Activated CD4-positive, alpha-beta memory T cell treated with anti-CD3 and anti-CD28 coated beads, Interleukin-2, amount 10 ng/mL, durations not matched to agents 7 days and 5 days (primary cell): ENCODE data around the gene CUL3. TPM values are rescaled to one million over a fixed set of nuclear protein-coding genes. Genes with fewer than 3 reads are reported as not detected.
"Not testable (repeated sequence)": the region's sequence is repeated elsewhere in the genome, so short reads cannot be mapped to it uniquely, and the experiment has no call there.

Experiments
- CTCF ChIA-PET: fragments of 350-600 bp; sonication (Branson Sonifier 250); formaldehyde crosslinking; loops from one replicate; lab custom pipeline; 2021; ENCODE audit warnings: antibody characterized with exemption, inconsistent platforms; lab: Charles Lee
- POLR2A ChIA-PET: fragments of 350-600 bp; sonication (Branson Sonifier 250); formaldehyde crosslinking; loops from one replicate; lab custom pipeline; 2021; ENCODE audit warnings: antibody characterized with exemption; lab: Charles Lee
- DNase-seq: peaks from one replicate; pipeline ENCODE4 v3.0.0-alpha.2; 2020
- H3K27ac Mint-ChIP-seq: one replicate; pipeline ENCODE4 v1.8.0; 2021; ENCODE audit warnings: mild to moderate bottlenecking, mixed read lengths
- H3K27me3 Mint-ChIP-seq: one replicate; pipeline ENCODE4 v1.8.0; 2021; ENCODE audit warnings: mixed read lengths
- H3K36me3 Mint-ChIP-seq: one replicate; pipeline ENCODE4 v1.8.0; 2021; ENCODE audit warnings: low read depth, mixed read lengths
- H3K4me1 Mint-ChIP-seq: one replicate; pipeline ENCODE4 v1.8.0; 2021; ENCODE audit warnings: mixed read lengths
- H3K4me3 Mint-ChIP-seq: one replicate; pipeline ENCODE4 v1.8.0; 2021; ENCODE audit warnings: mild to moderate bottlenecking, mixed read lengths
- H3K9me3 Mint-ChIP-seq: one replicate; pipeline ENCODE4 v1.8.0; 2021; ENCODE audit warnings: mixed read lengths
- total RNA-seq, 2 experiments: library from RNA; stranded (reverse); gene quantifications; one replicate each; pipeline ENCODE4 v1.2.3, GENCODE V29; 2021

CUL3 gene
- total RNA-seq, 2 experiments from 2014 or later = 66.9 to 72.7 TPM

DNA sequence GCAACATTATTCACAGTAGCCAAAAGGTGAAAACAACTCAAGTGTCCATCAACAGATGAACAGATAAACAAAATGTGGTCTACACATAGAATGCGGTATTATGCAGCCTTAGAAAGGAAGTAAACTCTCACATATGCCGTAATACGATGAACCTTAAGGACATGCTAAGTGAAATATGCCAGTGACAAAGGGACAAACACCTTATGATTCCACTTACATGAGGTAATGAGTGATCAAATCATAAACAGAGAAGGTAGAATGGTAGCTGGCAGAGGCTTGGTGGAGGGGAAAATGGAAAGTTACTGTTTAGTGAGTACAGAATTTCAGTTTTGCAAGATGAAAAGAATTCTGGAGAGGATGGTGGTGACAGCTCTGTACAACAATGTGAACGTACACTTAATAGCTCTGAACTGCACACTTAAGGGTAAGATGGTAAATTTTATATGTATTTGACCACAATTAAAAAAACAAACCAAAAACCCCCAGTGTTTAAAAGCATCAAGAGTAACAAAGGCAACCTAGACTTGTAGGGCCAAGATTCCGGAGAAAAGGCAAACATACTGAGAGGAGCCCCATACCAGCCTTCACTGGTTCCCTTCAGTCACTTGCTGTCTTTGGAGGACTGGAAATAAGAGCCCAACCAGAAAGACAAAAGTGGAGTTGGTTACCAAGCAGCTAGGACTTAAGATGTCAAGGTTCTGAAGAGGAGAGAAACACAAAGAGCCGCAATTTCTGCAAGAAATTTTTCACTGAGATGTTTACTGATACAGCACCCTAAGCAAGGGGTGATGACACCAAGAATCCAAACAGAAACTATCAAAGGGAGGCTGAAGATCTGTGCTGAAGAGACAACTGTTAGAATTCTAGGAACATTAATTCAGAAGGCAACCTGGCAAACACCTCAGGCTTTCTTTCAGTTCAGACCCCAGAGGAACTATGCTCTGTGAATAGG is 61.3 kb downstream of the CUL3 start:
- ChIA-PET POLR2A (interaction anchor here (0.7 to 1.1 kb wide), 2 partner anchors 10 to 60 kb away, joined by 3 to 7 read pairs; no protein-coding TSS in a partner anchor), CTCF (no interaction called here)
- peaks cover 54% of the 10 kb centered on the region for H3K4me1 Mint-ChIP-seq
- H3K27me3 Mint-ChIP-seq = no peaks in the 10 kb centered on the region
- H3K4me3 Mint-ChIP-seq = peak overlapping the region; percentile 28
- no peaks in the 10 kb centered on the region for H3K9me3 Mint-ChIP-seq
- no peak for DNase-seq
- peak overlapping the region; percentile 47 for H3K27ac Mint-ChIP-seq
- H3K36me3 Mint-ChIP-seq = peaks cover 8% of the 10 kb centered on the region

DNA sequence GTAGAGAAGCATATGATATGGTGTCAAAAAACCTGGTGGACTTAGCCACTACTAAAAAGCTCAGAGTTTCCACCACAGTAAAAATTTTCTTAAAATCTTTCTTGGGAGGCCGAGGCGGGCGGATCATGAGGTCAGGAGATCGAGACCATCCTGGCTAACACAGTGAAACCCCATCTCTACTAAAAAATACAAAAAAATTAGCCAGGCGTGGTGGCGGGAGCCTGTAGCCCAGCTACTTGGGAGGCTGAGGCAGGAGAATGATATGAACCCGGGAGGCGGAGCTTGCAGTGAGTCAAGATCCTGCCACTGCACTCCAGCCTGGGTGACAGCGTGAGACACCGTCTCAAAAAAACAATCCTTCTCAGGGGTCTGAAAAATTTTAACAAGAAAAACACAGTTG is 62.7 kb downstream of the CUL3 start:
- DNase-seq, H3K27ac Mint-ChIP-seq, POLR2A ChIA-PET, H3K4me3 Mint-ChIP-seq, H3K9me3 Mint-ChIP-seq, H3K27me3 Mint-ChIP-seq, CTCF ChIA-PET: not testable (repeated sequence)
- Mint-ChIP-seq H3K36me3 (peaks cover 11% of the 10 kb centered on the region), H3K4me1 (peaks cover 56% of the 10 kb centered on the region)

DNA sequence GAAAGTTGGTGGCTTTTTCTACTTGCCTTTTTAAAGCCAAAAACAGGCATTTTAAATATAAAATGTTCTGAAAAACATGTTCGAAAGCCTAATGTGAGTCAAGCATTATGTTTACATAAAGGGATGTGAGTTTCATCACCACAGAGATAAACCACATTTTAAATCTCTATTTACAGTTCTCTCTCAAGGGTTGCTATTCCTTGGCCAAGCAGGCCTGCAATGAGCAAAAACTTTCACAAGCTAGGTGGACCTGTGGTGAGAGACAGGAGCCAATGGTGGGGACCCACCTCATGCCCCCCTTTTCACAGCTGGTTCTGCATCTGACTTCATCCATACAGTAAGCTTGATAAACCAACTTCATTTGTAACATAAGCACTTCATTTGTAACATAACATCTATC is 65.1 kb downstream of the CUL3 start:
- DNase-seq = peak; percentile 36
- ChIA-PET CTCF (interaction anchor here (1.3 to 2.5 kb wide), 2 partner anchors 63 to 69 kb away, joined by 5 to 7 read pairs; no protein-coding TSS in a partner anchor), POLR2A (interaction anchor here (0.8 to 2.0 kb wide), 3 partner anchors 9 to 65 kb away, joined by 3 to 14 read pairs (median 4); partner anchors contain the start of gene CUL3)
- Mint-ChIP-seq H3K36me3 (peaks cover 12% of the 10 kb centered on the region), H3K9me3 (no peaks in the 10 kb centered on the region), H3K4me3 (no peak overlapping the region), H3K27ac (peak overlapping the region; percentile 29), H3K4me1 (peaks cover 45% of the 10 kb centered on the region), H3K27me3 (no peaks in the 10 kb centered on the region)

DNA sequence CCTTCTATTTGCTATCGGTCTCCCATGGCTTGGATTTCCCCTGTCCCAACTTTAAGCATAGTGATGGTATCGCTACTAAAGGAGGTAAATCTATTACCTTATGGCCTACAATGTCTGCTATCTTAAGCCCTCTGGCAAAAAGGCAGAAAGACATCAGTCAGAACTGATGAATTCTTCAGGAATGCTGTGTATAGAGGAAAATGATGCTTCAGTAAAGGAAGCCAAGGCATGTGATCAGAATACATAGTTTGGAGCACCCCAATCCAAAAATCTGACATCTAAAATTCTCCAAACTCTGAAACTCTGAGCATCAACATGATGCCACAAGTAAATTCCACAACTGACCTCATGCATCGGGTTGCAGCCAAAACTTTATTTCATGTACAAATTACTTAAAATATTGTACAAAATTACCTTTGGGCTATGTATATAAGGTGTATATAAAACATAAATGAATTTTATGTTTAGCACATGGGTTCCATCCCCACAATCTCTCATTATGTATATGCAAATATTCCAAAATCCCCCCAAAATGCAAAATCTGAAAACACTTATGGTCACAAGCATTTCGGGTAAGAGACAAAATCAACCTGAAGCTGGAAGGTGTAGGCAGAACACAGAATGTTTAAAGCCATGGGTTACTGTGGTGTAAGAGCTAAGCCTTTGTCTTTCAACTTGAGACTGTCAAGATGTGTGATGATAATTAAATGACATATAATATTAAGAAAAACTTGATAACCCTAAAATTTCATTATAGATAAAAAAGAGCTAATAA is 66.2 kb downstream of the CUL3 start:
- Mint-ChIP-seq H3K9me3 (no peaks in the 10 kb centered on the region), H3K27me3 (no peaks in the 10 kb centered on the region), H3K4me3 (no peak overlapping the region), H3K36me3 (peaks cover 16% of the 10 kb centered on the region), H3K27ac (no peak overlapping the region), H3K4me1 (peaks cover 38% of the 10 kb centered on the region)
- ChIA-PET POLR2A (interaction anchor here (1.6 kb wide), 1 partner anchor 8 kb away, joined by 4 read pairs; no protein-coding TSS in a partner anchor), CTCF (no interaction called here)
- DNase-seq = no peak

DNA sequence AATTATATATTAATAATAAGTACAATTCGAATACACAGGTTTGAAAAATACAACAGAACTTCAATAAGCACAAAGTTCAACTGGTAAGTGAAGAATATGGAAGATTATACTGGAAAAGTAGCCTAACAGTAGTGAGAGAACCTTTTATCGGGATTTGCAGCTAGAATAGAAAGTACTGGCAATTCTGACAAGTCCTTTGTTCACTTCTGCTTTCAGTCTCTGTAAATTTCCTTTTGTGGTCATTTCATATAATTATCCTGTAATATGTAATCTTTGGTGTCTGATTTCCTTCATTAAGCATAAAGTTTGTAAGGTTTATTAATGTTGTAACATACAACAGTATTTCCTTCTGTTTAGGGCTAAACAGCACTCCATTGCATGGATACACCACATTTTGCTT is 67.2 kb downstream of the CUL3 start:
- Mint-ChIP-seq H3K4me1 (peaks cover 28% of the 10 kb centered on the region), H3K4me3 (no peak overlapping the region), H3K36me3 (peaks cover 21% of the 10 kb centered on the region), H3K9me3 (no peaks in the 10 kb centered on the region), H3K27me3 (no peaks in the 10 kb centered on the region), H3K27ac (no peak overlapping the region)
- ChIA-PET CTCF (no interaction called here), POLR2A (no interaction called here)
- DNase-seq = no peak

DNA sequence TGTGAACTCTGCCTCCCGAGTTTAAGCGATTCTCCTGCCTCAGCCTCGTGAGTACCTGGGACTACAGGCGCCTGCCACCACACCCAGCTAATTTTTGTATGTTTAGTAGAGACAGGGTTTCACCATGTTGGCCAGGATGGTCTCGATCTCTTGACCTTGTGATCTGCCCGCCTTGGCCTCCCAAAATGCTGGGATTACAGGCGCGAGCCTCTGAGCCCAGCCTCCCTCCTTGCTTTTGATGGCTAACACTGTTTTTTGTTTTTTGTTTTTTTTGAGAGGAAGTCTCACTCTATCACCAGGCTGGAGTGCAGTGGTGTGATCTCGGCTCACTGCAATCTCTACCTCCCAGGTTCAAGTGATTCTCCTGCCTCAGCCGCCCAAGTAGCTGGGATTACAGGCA is 68.8 kb downstream of the CUL3 start:
- H3K27me3 Mint-ChIP-seq, H3K27ac Mint-ChIP-seq, CTCF ChIA-PET, DNase-seq, POLR2A ChIA-PET, H3K9me3 Mint-ChIP-seq, H3K4me3 Mint-ChIP-seq: not testable (repeated sequence)
- peaks cover 26% of the 10 kb centered on the region for H3K4me1 Mint-ChIP-seq
- peaks cover 25% of the 10 kb centered on the region for H3K36me3 Mint-ChIP-seq

DNA sequence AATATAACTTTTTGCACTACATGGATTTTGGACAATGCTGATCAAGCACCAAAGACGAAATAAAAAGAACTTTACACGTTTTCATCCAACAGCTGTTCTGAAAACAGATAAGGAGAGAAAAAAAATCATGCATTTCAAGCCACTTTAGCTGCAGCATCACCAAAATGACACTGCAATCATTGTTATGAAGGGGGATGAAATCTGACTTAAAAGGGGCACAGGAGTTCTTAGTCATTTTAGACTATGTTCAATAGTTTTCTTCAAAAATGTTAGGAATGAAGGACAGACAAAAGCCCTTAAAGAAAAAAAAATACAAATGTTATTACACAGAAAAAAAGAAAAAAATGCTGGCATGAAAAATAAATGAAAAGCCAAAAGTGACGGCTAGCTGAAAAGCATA is 71.2 kb downstream of the CUL3 start:
- no peaks in the 10 kb centered on the region for H3K9me3 Mint-ChIP-seq
- no peak overlapping the region for H3K4me3 Mint-ChIP-seq
- ChIA-PET POLR2A (interaction anchor here (1.3 kb wide), 1 partner anchor 72 kb away, joined by 4 read pairs; the partner anchor contains the start of gene CUL3), CTCF (no interaction called here)
- H3K27me3 Mint-ChIP-seq = no peaks in the 10 kb centered on the region
- DNase-seq = no peak
- H3K4me1 Mint-ChIP-seq = peaks cover 19% of the 10 kb centered on the region
- peaks cover 32% of the 10 kb centered on the region for H3K36me3 Mint-ChIP-seq
- no peak overlapping the region for H3K27ac Mint-ChIP-seq

DNA sequence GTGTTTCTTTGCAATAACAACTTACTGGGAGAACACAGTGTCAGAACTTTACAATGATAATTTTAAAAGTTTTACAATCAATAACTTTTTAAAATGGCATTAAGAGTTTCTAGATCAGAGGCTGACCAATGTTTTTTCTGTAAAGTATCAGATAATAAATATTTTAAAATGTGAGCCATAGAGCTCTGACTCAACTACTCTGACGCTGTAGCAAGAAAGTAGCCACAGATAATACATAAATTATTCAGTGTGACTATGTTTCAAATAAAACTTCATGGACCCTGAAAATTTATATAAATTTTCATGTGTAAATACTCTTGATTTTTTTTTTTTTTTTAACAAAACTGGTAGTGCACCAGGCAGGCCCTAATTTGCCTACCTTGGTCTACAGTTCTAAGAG is 77.4 kb downstream of the CUL3 start:
- Mint-ChIP-seq H3K27me3 (no peaks in the 10 kb centered on the region), H3K4me3 (no peak overlapping the region), H3K36me3 (peaks cover 43% of the 10 kb centered on the region), H3K9me3 (no peaks in the 10 kb centered on the region), H3K27ac (no peak overlapping the region), H3K4me1 (peaks cover 7% of the 10 kb centered on the region)
- POLR2A ChIA-PET = no interaction called here
- CTCF ChIA-PET = interaction anchor here (0.7 kb wide), 1 partner anchor 62 kb away, joined by 3 read pairs; no protein-coding TSS in a partner anchor
- DNase-seq = no peak

DNA sequence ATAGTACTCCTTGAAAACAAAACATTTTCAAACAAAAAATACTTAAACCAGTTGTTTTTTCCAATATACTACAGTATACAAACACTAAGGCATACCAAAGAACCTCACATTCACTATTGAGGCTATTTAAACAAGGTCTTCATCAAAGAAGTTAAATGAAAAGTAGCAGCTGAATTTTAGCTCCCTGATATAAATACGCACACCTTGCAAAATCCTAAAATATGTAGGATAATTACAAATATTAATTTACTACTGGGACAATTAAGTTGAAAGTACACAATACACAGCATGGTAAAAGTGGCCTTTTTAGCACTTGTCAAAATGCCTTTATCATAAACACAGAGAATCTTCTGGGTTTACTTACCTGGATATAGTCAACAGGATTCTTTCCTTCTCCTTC is 78.7 kb downstream of the CUL3 start:
- ChIA-PET CTCF (no interaction called here), POLR2A (no interaction called here)

DNA sequence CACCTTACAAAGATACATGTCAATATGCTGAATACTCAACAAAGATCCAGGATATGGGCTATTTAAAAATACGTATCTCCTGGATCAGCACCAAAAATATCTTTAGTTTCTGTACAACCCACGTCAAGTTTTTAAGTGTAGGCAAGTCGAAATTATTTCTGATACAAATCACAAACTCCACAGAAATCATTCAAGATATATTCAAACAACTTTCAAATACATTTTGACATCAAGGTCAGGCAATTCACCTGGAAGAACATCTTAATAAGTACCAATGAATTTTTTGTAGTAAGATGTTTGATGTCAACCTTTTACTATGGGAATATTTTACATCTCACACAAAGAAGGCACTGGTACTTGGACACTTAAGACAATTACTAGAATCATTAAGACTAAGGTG is 86.2 kb downstream of the CUL3 start:
- Mint-ChIP-seq H3K27me3 (no peaks in the 10 kb centered on the region), H3K4me3 (no peak overlapping the region), H3K4me1 (no peaks in the 10 kb centered on the region), H3K27ac (no peak overlapping the region), H3K36me3 (peaks cover 58% of the 10 kb centered on the region), H3K9me3 (no peaks in the 10 kb centered on the region)
- DNase-seq = no peak
- ChIA-PET CTCF (no interaction called here), POLR2A (interaction anchor here (1.0 kb wide), 1 partner anchor 137 kb away, joined by 3 read pairs; no protein-coding TSS in a partner anchor)

More for the DNA sequence above, 78.7 kb downstream of the CUL3 start:
- no peak for DNase-seq
- Mint-ChIP-seq H3K27me3 (no peaks in the 10 kb centered on the region), H3K4me1 (peaks cover 7% of the 10 kb centered on the region), H3K9me3 (no peaks in the 10 kb centered on the region), H3K27ac (no peak overlapping the region), H3K36me3 (peaks cover 47% of the 10 kb centered on the region), H3K4me3 (no peak overlapping the region)

DNA sequence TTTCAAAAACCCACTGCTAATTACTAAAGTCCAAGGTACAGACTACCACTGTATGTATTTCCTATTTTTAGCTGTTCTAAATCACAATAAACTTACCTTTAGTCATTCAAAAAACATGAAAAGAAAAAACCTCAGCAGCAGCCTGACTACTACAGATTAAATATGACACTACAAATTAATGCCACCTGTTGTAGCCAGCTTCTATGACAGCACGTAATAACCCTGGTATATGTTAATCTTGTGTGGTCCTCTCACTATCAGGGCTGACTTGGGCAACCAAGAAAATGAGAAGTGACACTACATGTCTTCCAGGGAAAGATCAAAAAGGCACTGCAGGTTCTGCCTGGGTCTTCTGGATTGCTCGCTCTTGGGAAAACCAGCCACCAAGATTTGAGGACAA is 92.6 kb downstream of the CUL3 start:
- no peaks in the 10 kb centered on the region for H3K27me3 Mint-ChIP-seq
- CTCF ChIA-PET = no interaction called here
- no peak for DNase-seq
- no peaks in the 10 kb centered on the region for H3K9me3 Mint-ChIP-seq
- no peak overlapping the region for H3K27ac Mint-ChIP-seq
- no peak overlapping the region for H3K4me3 Mint-ChIP-seq
- peaks cover 68% of the 10 kb centered on the region for H3K36me3 Mint-ChIP-seq
- peaks cover 22% of the 10 kb centered on the region for H3K4me1 Mint-ChIP-seq
- POLR2A ChIA-PET = interaction anchor here (1.1 kb wide), 1 partner anchor 261 kb away, joined by 4 read pairs; no protein-coding TSS in a partner anchor

DNA sequence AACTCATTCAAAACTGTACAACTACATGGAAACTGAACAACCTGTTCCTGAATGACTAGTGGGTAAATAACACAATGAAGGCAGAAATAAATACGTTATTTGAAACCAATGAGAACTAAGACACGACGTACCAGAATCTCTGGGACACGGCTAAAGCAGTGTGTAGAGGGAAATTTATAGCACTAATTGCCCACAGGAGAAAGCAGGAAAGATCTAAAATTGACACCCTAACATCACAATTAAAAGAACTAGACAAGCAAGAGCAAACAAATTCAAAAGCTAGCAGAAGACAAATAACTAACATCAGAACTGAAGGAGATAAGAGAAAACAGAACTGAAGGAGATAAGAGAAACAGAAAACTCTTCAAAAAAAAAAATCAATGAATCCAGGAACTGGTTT is 97.2 kb downstream of the CUL3 start:
- H3K36me3 Mint-ChIP-seq = peaks cover 73% of the 10 kb centered on the region
- POLR2A ChIA-PET, H3K9me3 Mint-ChIP-seq, H3K27ac Mint-ChIP-seq, H3K27me3 Mint-ChIP-seq, H3K4me3 Mint-ChIP-seq, DNase-seq: not testable (repeated sequence)
- CTCF ChIA-PET = interaction anchor here (0.6 kb wide), 1 partner anchor 19 kb away, joined by 4 read pairs; no protein-coding TSS in a partner anchor
- peaks cover 22% of the 10 kb centered on the region for H3K4me1 Mint-ChIP-seq
